ENCODE results near the gene ANOS1. TPM values are rescaled to one million over a fixed set of nuclear protein-coding genes. Genes with fewer than 3 reads are reported as not detected.
"Not testable (repeated sequence)": the region's sequence is repeated elsewhere in the genome, so short reads cannot be mapped to it uniquely, and the experiment has no call there.

The ANOS1 gene, protein sequence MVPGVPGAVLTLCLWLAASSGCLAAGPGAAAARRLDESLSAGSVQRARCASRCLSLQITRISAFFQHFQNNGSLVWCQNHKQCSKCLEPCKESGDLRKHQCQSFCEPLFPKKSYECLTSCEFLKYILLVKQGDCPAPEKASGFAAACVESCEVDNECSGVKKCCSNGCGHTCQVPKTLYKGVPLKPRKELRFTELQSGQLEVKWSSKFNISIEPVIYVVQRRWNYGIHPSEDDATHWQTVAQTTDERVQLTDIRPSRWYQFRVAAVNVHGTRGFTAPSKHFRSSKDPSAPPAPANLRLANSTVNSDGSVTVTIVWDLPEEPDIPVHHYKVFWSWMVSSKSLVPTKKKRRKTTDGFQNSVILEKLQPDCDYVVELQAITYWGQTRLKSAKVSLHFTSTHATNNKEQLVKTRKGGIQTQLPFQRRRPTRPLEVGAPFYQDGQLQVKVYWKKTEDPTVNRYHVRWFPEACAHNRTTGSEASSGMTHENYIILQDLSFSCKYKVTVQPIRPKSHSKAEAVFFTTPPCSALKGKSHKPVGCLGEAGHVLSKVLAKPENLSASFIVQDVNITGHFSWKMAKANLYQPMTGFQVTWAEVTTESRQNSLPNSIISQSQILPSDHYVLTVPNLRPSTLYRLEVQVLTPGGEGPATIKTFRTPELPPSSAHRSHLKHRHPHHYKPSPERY
- not detected in 2 replicates for total RNA-seq (2014; rRNA removed; shearing (Covaris generic); ENCODE audit: low replicate concordance)

DNA sequence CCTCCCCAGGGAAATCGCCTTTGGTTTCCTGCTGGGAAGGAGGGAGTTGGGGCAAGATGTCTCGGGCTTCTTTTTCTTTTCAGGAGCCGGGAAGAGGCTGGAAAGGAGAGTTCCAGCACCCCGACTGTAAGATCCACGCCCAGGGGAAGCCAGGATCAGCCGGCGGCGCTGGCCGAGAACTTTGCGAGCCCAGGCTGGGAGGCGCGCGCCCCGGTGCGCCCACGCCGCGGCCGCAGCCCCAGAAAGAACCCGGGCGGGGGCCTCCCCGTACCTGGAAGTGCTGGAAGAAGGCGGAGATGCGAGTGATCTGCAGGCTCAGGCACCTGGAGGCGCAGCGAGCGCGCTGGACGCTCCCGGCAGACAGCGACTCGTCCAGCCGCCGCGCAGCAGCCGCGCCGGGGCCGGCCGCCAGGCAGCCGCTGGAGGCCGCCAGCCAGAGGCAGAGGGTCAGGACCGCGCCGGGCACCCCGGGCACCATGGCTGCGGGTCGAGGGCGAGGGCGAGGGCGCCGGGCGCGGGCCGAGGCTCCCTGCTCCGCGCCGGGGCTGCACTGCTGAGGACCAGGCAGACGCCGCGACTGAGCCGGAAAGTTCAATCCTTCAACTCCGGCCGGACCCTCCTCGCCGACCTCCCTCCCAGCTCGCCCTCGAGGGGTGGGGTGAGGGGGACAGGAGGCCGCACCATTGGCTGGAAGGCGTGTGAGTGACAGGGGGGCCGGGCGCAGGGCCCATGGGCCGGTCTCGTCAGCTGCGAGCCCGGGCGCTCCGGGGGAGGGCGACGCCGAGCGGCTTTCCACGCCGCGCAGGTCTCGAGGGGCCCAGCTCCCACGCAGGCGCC, at the start of gene ANOS1:
Gene ANOS1 (minus strand): TSS at position 579 of the 837 bp plus-strand sequence. CDS start 101 bp downstream, at position 478.
- no peaks in the 10 kb centered on the region for H3K4me1 ChIP-seq (ENCODE audit: low read length)
- H2AFZ ChIP-seq (ENCODE audit: low read length): no peak within 1 kb of the TSS
- H3K79me2 ChIP-seq (ENCODE audit: low read length): no peaks in the 10 kb centered on the region
- H3K36me3 ChIP-seq (ENCODE audit: insufficient read depth, low read length): no peaks in the 10 kb centered on the region
- no peaks in the 10 kb centered on the region for H3K9me3 ChIP-seq (ENCODE audit: low read length)
- no peak within 1 kb of the TSS for H3K27ac ChIP-seq (ENCODE audit: low read length)
- no peaks in the 10 kb centered on the region for H3K9me2 ChIP-seq (replicated peaks; ENCODE audit: insufficient read depth, low read length)
- H3K9ac ChIP-seq (ENCODE audit: low read length): no peak within 1 kb of the TSS
- H4K20me1 ChIP-seq (ENCODE audit: insufficient read depth, low read depth, low read length): no peaks in the 10 kb centered on the region
- H3K4me2 ChIP-seq (ENCODE audit: low read depth, low read length, poor library complexity, severe bottlenecking): no peak within 1 kb of the TSS
- DNase-seq: no peak
- H3K4me3 ChIP-seq (ENCODE audit: low read length): no peak within 1 kb of the TSS
- no peaks in the 10 kb centered on the region for H3K27me3 ChIP-seq (ENCODE audit: low read length)

DNA sequence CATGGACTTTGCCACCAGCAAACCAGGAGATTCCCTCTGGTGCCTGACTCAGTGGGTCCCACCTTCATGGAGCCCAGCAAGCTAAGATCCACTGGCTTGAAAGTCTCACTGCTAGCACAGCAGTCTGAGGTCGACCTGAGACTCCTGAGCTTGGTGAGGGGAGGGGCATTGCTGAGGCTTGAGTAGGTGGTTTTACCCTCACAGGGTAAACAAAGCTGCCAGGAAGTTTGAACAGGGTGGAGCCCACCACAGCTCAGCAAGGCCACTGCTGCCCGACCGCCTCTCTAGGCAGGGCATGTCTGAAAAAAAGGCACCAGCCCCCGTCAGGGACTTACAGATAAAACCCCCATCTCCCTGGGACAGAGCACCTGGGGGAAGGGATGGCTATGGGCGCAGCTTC, 41.2 kb upstream of the ANOS1 start:
- Histone ChIP-seq H3K9ac (ENCODE audit: low read length) (no peak overlapping the region), H2AFZ (ENCODE audit: low read length) (no peak overlapping the region), H3K27me3 (ENCODE audit: low read length) (no peaks in the 10 kb centered on the region), H3K9me2 (replicated peaks; ENCODE audit: insufficient read depth, low read length) (no peaks in the 10 kb centered on the region), H3K4me3 (ENCODE audit: low read length) (no peak overlapping the region), H3K79me2 (ENCODE audit: low read length) (no peaks in the 10 kb centered on the region), H3K27ac (ENCODE audit: low read length) (no peak overlapping the region), H3K4me2 (ENCODE audit: low read depth, low read length, poor library complexity, severe bottlenecking) (no peak overlapping the region), H4K20me1 (ENCODE audit: insufficient read depth, low read depth, low read length) (no peaks in the 10 kb centered on the region), H3K36me3 (ENCODE audit: insufficient read depth, low read length) (no peaks in the 10 kb centered on the region), H3K4me1 (ENCODE audit: low read length) (no peaks in the 10 kb centered on the region), H3K9me3 (ENCODE audit: low read length) (no peaks in the 10 kb centered on the region)
- DNase-seq: no peak

DNA sequence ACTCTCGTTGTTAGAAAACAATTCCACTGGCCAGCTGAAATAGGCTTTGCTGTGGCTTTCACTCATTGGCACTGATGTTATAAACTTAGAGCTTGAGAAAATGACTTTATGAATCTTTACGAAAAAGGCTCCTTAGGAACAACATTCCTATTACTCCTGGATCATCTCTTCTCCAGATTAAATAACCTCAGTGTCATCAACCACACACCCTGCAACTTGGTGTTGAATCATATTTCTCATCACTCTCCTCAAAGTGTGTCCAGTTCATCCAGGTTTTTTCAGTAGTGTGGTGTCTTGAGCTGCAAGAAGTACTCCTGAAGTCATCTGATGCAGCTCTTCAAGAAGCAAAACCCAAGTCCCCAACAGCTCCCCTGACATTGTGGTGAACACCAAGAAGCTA, 28.1 kb upstream of the ANOS1 start:
- no peak overlapping the region for H3K9ac ChIP-seq (ENCODE audit: low read length)
- no peaks in the 10 kb centered on the region for H3K79me2 ChIP-seq (ENCODE audit: low read length)
- H3K4me1 ChIP-seq (ENCODE audit: low read length): no peaks in the 10 kb centered on the region
- DNase-seq: no peak
- no peaks in the 10 kb centered on the region for H3K36me3 ChIP-seq (ENCODE audit: insufficient read depth, low read length)
- no peak overlapping the region for H3K4me2 ChIP-seq (ENCODE audit: low read depth, low read length, poor library complexity, severe bottlenecking)
- H3K9me3 ChIP-seq (ENCODE audit: low read length): peaks cover 4% of the 10 kb centered on the region; the same call in 1 of the 2 replicates
- H4K20me1 ChIP-seq (ENCODE audit: insufficient read depth, low read depth, low read length): no peaks in the 10 kb centered on the region
- no peak overlapping the region for H2AFZ ChIP-seq (ENCODE audit: low read length)
- H3K4me3 ChIP-seq (ENCODE audit: low read length): no peak overlapping the region
- no peaks in the 10 kb centered on the region for H3K27me3 ChIP-seq (ENCODE audit: low read length)
- H3K9me2 ChIP-seq (replicated peaks; ENCODE audit: insufficient read depth, low read length): no peaks in the 10 kb centered on the region
- no peak overlapping the region for H3K27ac ChIP-seq (ENCODE audit: low read length)

DNA sequence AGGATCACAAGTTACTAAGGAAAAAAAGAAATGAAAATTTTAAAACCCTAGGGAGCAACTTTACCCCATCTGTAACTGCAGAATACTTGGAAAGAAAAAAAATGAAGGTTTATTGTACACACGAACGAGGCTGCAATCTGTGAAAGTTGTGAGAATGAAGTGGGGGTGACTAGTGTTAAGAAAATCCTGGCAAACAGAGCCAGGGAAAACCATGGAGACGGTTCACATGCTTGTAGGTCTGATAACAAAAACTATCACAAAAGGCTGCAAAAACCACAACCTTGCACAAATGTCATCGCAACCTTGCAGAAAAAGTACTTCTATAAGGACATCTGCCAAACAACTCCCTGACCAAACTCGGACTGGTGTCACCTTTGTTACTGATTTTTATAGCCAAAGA, 26.8 kb upstream of the ANOS1 start:
- H3K36me3 ChIP-seq (ENCODE audit: insufficient read depth, low read length); H3K79me2 ChIP-seq (ENCODE audit: low read length); H3K27ac ChIP-seq (ENCODE audit: low read length); DNase-seq; H3K4me3 ChIP-seq (ENCODE audit: low read length); H3K27me3 ChIP-seq (ENCODE audit: low read length); H4K20me1 ChIP-seq (ENCODE audit: insufficient read depth, low read depth, low read length); H3K9ac ChIP-seq (ENCODE audit: low read length); H3K9me2 ChIP-seq (replicated peaks; ENCODE audit: insufficient read depth, low read length); H3K9me3 ChIP-seq (ENCODE audit: low read length); H2AFZ ChIP-seq (ENCODE audit: low read length); H3K4me2 ChIP-seq (ENCODE audit: low read depth, low read length, poor library complexity, severe bottlenecking); H3K4me1 ChIP-seq (ENCODE audit: low read length): not testable (repeated sequence)

DNA sequence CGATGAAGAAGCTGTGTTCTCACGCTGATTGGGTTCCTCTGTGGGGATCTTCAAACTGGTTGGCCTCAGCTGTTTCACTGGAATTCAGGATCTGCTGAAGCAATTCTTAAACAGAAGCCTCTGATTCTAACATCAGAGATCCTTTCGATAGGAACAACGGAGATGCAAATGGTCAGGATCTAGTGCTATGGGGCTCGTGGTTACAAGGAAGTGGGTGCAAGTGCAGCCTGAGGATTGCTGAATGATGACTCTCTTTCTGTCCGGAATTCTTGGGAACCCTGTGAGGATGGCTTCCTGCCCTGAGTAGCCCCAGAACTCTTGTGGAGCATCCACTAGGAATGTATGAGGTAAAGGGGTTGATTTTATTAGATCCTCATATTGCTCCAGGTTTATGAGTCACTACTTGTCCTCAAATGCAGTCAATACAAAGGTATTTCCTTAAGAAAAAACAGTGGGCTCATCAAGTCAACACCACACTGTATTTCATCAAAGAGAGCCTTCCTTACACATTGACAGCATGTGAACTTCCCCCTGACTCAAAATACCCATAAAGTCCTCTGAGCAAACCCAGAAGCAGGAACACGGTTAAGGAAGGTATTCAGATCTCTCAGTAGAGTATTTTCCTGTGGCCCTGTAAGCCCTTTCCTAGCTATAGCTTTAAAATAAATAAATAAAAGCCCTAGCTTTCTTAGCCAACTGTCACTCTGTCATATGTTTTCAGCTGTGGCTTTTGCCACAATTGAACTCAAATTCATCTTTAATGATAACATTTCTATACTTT, 25.9 kb upstream of the ANOS1 start:
- H3K9me3 ChIP-seq (ENCODE audit: low read length); H3K4me1 ChIP-seq (ENCODE audit: low read length); H3K9ac ChIP-seq (ENCODE audit: low read length); H3K79me2 ChIP-seq (ENCODE audit: low read length); H3K27ac ChIP-seq (ENCODE audit: low read length); H3K4me3 ChIP-seq (ENCODE audit: low read length); H3K4me2 ChIP-seq (ENCODE audit: low read depth, low read length, poor library complexity, severe bottlenecking); H2AFZ ChIP-seq (ENCODE audit: low read length); H3K27me3 ChIP-seq (ENCODE audit: low read length); DNase-seq; H4K20me1 ChIP-seq (ENCODE audit: insufficient read depth, low read depth, low read length); H3K36me3 ChIP-seq (ENCODE audit: insufficient read depth, low read length); H3K9me2 ChIP-seq (replicated peaks; ENCODE audit: insufficient read depth, low read length): not testable (repeated sequence)

DNA sequence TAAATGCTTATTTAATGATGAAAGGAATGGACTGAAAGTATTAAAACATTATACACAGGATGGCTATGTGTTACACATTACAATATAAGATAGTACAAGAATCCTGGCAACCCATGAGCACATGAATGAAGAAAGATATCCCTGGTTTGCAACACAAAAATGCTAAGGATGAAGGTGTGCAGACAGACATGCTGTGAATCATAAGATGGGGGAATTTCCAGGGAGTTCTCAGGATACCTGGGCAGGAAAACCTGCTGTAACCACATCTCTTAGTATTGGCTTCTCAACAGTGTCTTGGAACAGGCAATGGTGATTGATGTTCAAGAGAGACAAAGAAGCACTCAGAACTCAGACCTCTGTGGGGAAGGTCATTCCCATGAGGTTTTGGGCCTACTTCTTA, 23.9 kb upstream of the ANOS1 start:
- Histone ChIP-seq H3K27ac (ENCODE audit: low read length) (no peak overlapping the region), H3K27me3 (ENCODE audit: low read length) (no peaks in the 10 kb centered on the region), H3K9me2 (replicated peaks; ENCODE audit: insufficient read depth, low read length) (no peaks in the 10 kb centered on the region), H3K9me3 (ENCODE audit: low read length) (peaks cover 4% of the 10 kb centered on the region; the same call in 1 of the 2 replicates), H3K4me1 (ENCODE audit: low read length) (no peaks in the 10 kb centered on the region), H3K9ac (ENCODE audit: low read length) (no peak overlapping the region), H3K36me3 (ENCODE audit: insufficient read depth, low read length) (no peaks in the 10 kb centered on the region), H2AFZ (ENCODE audit: low read length) (no peak overlapping the region), H4K20me1 (ENCODE audit: insufficient read depth, low read depth, low read length) (no peaks in the 10 kb centered on the region), H3K4me3 (ENCODE audit: low read length) (no peak overlapping the region), H3K79me2 (ENCODE audit: low read length) (no peaks in the 10 kb centered on the region), H3K4me2 (ENCODE audit: low read depth, low read length, poor library complexity, severe bottlenecking) (no peak overlapping the region)
- DNase-seq: no peak

DNA sequence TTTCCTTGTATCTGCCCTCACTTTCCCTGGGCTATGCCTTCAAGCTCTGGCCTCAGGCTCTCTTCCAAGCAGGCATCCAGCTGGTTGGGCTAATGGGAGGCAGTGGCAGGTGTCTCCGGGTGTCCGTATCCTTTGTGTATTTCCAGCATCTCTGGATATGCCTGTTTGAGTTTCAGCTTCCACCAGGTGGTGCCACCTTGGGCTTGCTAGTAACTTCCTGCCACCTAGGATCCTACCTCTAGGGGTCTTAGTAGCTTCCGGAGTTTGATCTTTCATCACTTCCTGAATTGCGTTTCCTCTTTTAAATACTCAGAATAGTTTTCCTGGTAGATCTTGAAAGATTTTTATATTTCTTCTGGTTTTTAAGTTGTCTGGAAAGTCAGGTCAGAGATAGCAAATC, 23.2 kb upstream of the ANOS1 start:
- peak; percentile 62 for DNase-seq

More for the DNA sequence above, 23.2 kb upstream of the ANOS1 start:
- H3K4me2 ChIP-seq (ENCODE audit: low read depth, low read length, poor library complexity, severe bottlenecking): no peak overlapping the region
- H3K9me3 ChIP-seq (ENCODE audit: low read length): peaks cover 4% of the 10 kb centered on the region; the same call in 1 of the 2 replicates
- no peak overlapping the region for H3K9ac ChIP-seq (ENCODE audit: low read length)
- no peak overlapping the region for H2AFZ ChIP-seq (ENCODE audit: low read length)
- H3K27ac ChIP-seq (ENCODE audit: low read length): no peak overlapping the region
- H3K4me1 ChIP-seq (ENCODE audit: low read length): no peaks in the 10 kb centered on the region
- no peaks in the 10 kb centered on the region for H3K36me3 ChIP-seq (ENCODE audit: insufficient read depth, low read length)
- no peaks in the 10 kb centered on the region for H4K20me1 ChIP-seq (ENCODE audit: insufficient read depth, low read depth, low read length)
- no peaks in the 10 kb centered on the region for H3K27me3 ChIP-seq (ENCODE audit: low read length)
- no peaks in the 10 kb centered on the region for H3K9me2 ChIP-seq (replicated peaks; ENCODE audit: insufficient read depth, low read length)
- no peaks in the 10 kb centered on the region for H3K79me2 ChIP-seq (ENCODE audit: low read length)
- no peak overlapping the region for H3K4me3 ChIP-seq (ENCODE audit: low read length)
